Parathyroid adenoma (tissue), 2 donors: ENCODE data around the gene MRPS18B.
"Not testable (repeated sequence)": the region's sequence is repeated elsewhere in the genome, so short reads cannot be mapped to it uniquely, and the experiment has no call there.

Source experiments
- H2AFZ ChIP-seq: fragments of 300-600 bp; sonication (generic); one replicate; pipeline ENCODE4 v1.7.0; 2017; ENCODE audit warnings: antibody characterized with exemption, mild to moderate bottlenecking
- H3K27ac ChIP-seq: fragments of 300-600 bp; sonication (generic); one replicate; pipeline ENCODE4 v1.7.0; 2017
- H3K27me3 ChIP-seq: fragments of 300-600 bp; sonication (generic); one replicate; pipeline ENCODE4 v1.7.0; 2017; ENCODE audit warnings: low read length; ENCODE audit not compliant: control insufficient read depth, insufficient read depth
- H3K36me3 ChIP-seq: fragments of 300-600 bp; sonication (generic); one replicate; pipeline ENCODE4 v1.7.0; 2017; ENCODE audit warnings: low read length; ENCODE audit not compliant: control insufficient read depth, insufficient read depth
- H3K4me1 ChIP-seq: fragments of 300-600 bp; sonication (generic); one replicate; pipeline ENCODE4 v1.7.0; 2017; ENCODE audit warnings: control low read depth
- H3K4me2 ChIP-seq: fragments of 300-600 bp; sonication (generic); one replicate; pipeline ENCODE4 v1.7.0; 2017; ENCODE audit warnings: low read length
- H3K4me3 ChIP-seq: fragments of 300-600 bp; sonication (generic); one replicate; pipeline ENCODE4 v1.7.0; 2017; ENCODE audit warnings: low read depth, low read length
- H3K79me2 ChIP-seq: fragments of 300-600 bp; sonication (generic); one replicate; pipeline ENCODE4 v1.7.0; 2017; ENCODE audit warnings: control low read depth
- H3K9ac ChIP-seq: fragments of 300-600 bp; sonication (generic); one replicate; pipeline ENCODE4 v1.7.0; 2017; ENCODE audit warnings: mild to moderate bottlenecking
- H3K9me3 ChIP-seq: fragments of 300-600 bp; sonication (generic); one replicate; pipeline ENCODE4 v1.7.0; 2017; ENCODE audit warnings: low read length; ENCODE audit not compliant: control insufficient read depth
- CTCF ChIP-seq: fragments of 300-600 bp; sonication (generic); IDR thresholded peaks from one replicate; pipeline ENCODE4 v1.7.0; 2017; ENCODE audit warnings: antibody characterized with exemption, mild to moderate bottlenecking
- donor health status: primary hyperparathyroidism.

MRPS18B gene

GRCh38 chr6:30656513-30656912 is 38.9 kb downstream of the MRPS18B start:
- Histone ChIP-seq H3K79me2 (no peaks in the 10 kb centered on the region), H3K9me3 (no peaks in the 10 kb centered on the region), H3K36me3 (no peaks in the 10 kb centered on the region), H3K4me2 (no peak overlapping the region), H3K9ac (no peak overlapping the region), H3K27me3 (no peaks in the 10 kb centered on the region), H2AFZ (no peak overlapping the region), H3K4me3 (no peak overlapping the region), H3K4me1 (no peaks in the 10 kb centered on the region), H3K27ac (no peak overlapping the region)
- no peak for TF ChIP-seq CTCF

GRCh38 chr6:30657454-30657853 is 39.8 kb downstream of the MRPS18B start:
- no peak overlapping the region for H2AFZ ChIP-seq
- no peaks in the 10 kb centered on the region for H3K4me1 ChIP-seq
- no peak overlapping the region for H3K9ac ChIP-seq
- H3K27me3 ChIP-seq: no peaks in the 10 kb centered on the region
- H3K9me3 ChIP-seq: no peaks in the 10 kb centered on the region
- no peaks in the 10 kb centered on the region for H3K79me2 ChIP-seq
- no peak overlapping the region for H3K27ac ChIP-seq
- H3K4me3 ChIP-seq: no peak overlapping the region
- no peak for TF ChIP-seq CTCF
- no peaks in the 10 kb centered on the region for H3K36me3 ChIP-seq
- H3K4me2 ChIP-seq: no peak overlapping the region

DNA sequence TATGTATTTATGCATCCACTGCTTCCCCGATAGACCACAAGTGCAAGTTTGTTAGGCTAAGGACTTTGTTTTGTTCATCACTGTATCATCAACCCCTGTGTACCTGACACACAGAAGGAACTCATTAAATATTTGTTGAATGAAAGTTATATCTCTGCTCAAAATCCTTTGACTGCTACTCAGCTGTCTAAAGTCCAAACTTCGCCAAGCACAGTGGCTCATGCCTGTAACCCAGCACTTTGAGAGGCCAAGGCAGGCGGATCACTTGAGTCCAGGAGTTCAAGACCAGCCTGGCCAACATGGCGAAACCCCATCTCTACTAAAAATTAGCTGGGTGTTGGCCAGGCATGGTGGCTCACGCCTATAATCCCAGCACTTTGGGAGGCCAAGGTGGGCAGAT is 40.3 kb downstream of the MRPS18B start:
- not testable (repeated sequence) for H3K79me2 ChIP-seq, H3K4me1 ChIP-seq, H3K27me3 ChIP-seq, H3K36me3 ChIP-seq, H2AFZ ChIP-seq, H3K4me3 ChIP-seq, H3K4me2 ChIP-seq, H3K27ac ChIP-seq, H3K9ac ChIP-seq, H3K9me3 ChIP-seq

- H3K4me2 ChIP-seq: no peak overlapping the region
- no peaks in the 10 kb centered on the region for H3K79me2 ChIP-seq
- H3K4me1 ChIP-seq: peaks cover 7% of the 10 kb centered on the region
- H3K9me3 ChIP-seq: no peaks in the 10 kb centered on the region
- no peak overlapping the region for H3K9ac ChIP-seq
- H2AFZ ChIP-seq: no peak overlapping the region
- H3K36me3 ChIP-seq: no peaks in the 10 kb centered on the region
- TF ChIP-seq CTCF: no peak
- H3K4me3 ChIP-seq: no peak overlapping the region
- H3K27me3 ChIP-seq: no peaks in the 10 kb centered on the region
- no peak overlapping the region for H3K27ac ChIP-seq
Measured at GRCh38 chr6:30664994-30665767, 47.5 kb downstream of the MRPS18B start.

DNA sequence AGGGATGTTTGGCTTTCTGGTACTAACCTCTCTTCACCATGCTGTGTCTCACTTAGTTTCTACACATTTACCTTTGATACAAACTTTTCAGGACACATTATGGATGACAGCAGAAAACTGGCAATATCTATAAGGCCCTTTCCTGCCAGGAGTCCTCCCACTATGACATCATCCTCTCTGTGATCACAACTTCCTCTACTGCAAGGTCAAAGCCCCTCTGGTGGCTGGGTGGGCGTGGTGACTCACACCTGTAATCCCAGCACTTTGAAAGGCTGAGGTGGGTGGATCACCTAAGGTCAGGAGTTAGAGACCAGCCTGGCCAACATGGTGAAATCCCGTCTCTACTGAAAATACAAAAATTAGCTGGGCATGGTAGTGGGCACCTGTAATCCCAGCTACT is 48.7 kb downstream of the MRPS18B start:
- not testable (repeated sequence) for H3K4me1 ChIP-seq, H3K27ac ChIP-seq, H3K4me2 ChIP-seq, H3K9me3 ChIP-seq, H3K27me3 ChIP-seq, H3K79me2 ChIP-seq, H2AFZ ChIP-seq, H3K4me3 ChIP-seq, H3K36me3 ChIP-seq, H3K9ac ChIP-seq
